ENCODE measurements around the gene SAFB. TPM values are rescaled to one million over a fixed set of nuclear protein-coding genes. Genes with fewer than 3 reads are reported as not detected.
"Not testable (repeated sequence)": the region's sequence is repeated elsewhere in the genome, so short reads cannot be mapped to it uniquely, and the experiment has no call there.

The SAFB gene
- total RNA-seq, 2 donors from 2014 or later, result 173 to 183 TPM

- DNase-seq (peak; percentile 95 to 98 (median 96)), ATAC-seq (peak; percentile 95)
- peak within 1 kb of the TSS; percentile 96 for H3K27ac Mint-ChIP-seq
- H3K4me1 Mint-ChIP-seq, result peaks cover 31% of the 10 kb centered on the region
- H3K36me3 Mint-ChIP-seq (ENCODE audit: low read depth), result no peaks in the 10 kb centered on the region
- H3K9me3 ChIP-seq (ENCODE audit: control insufficient read depth, low read length, poor library complexity, severe bottlenecking), result no peaks in the 10 kb centered on the region
- H3K27me3 Mint-ChIP-seq, result no peaks in the 10 kb centered on the region
- H3K4me3 Mint-ChIP-seq, result peak within 1 kb of the TSS; percentile 94
These were observed 57.8 kb downstream of the SAFB start, which contains the start of the genes HSD11B1L and MICOS13 for GRCh38 chr19:5680437-5681368. Gene HSD11B1L (plus strand): TSS chr19:5681027. CDS start chr19:5684833, 3,806 bp downstream. Gene MICOS13 (minus strand): TSS chr19:5680516. CDS start chr19:5680486, 30 bp downstream.

DNA sequence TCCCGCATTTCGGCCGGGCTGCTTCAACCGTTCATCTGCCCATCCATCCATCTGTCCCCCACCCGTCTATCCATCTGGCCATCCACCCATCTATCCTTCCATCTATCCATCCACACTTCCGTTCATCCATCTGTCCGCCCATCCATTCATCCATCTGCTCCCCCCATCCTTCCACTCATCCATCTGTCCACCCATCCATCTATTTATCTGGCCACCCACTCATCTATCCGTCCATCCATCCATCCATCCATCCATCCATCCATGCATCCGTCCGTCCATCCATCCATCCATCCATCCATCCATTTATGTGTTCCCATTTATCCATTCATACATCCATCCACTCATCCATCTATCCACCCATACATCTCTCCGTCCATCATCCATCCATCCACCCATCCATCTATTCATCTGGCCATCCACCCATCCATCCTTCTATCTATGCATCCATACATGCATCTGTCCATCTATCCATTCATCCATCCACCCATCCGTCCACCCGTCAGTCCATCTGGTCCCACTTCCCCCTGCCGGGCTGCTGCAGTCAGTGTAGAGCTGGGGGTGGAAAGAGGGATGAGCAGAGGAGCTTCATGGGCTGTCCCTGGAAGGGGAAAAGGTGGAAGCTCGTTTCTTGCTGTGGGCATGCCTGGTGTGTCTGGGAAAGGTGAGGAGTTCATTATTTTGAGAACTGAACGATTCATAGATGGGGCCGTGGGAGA lies 58.7 kb downstream of the SAFB start:
- no peaks in the 10 kb centered on the region for H3K27me3 Mint-ChIP-seq

GRCh38 chr19:5682107-5682482 lies 59.2 kb downstream of the SAFB start:
- DNase-seq, result no peak
- Mint-ChIP-seq H3K4me3 (peak overlapping the region; percentile 74), H3K36me3 (ENCODE audit: low read depth) (no peaks in the 10 kb centered on the region), H3K4me1 (peaks cover 27% of the 10 kb centered on the region), H3K27me3 (no peaks in the 10 kb centered on the region), H3K27ac (peak overlapping the region; percentile 96)
- no peak for ATAC-seq
- H3K9me3 ChIP-seq (ENCODE audit: control insufficient read depth, low read length, poor library complexity, severe bottlenecking), result no peaks in the 10 kb centered on the region

More for the DNA sequence above, 58.7 kb downstream of the SAFB start:
- Mint-ChIP-seq H3K27ac (peak overlapping the region; percentile 96), H3K4me1 (peaks cover 28% of the 10 kb centered on the region), H3K36me3 (ENCODE audit: low read depth) (no peaks in the 10 kb centered on the region), H3K4me3 (peak overlapping the region; percentile 65)
- ATAC-seq (no peak), DNase-seq (no peak)
- no peaks in the 10 kb centered on the region for H3K9me3 ChIP-seq (ENCODE audit: control insufficient read depth, low read length, poor library complexity, severe bottlenecking)

- DNase-seq (no peak), ATAC-seq (no peak)
- Mint-ChIP-seq H3K36me3 (ENCODE audit: low read depth) (no peaks in the 10 kb centered on the region), H3K27ac (no peak overlapping the region), H3K4me1 (peaks cover 30% of the 10 kb centered on the region), H3K4me3 (no peak overlapping the region), H3K27me3 (no peaks in the 10 kb centered on the region)
- no peaks in the 10 kb centered on the region for H3K9me3 ChIP-seq (ENCODE audit: control insufficient read depth, low read length, poor library complexity, severe bottlenecking)
These were observed 60.4 kb downstream of the SAFB start for GRCh38 chr19:5683177-5683886.

GRCh38 chr19:5684694-5685430 lies 62.0 kb downstream of the SAFB start:
- no peaks in the 10 kb centered on the region for H3K27me3 Mint-ChIP-seq
- H3K4me3 Mint-ChIP-seq, result no peak overlapping the region
- DNase-seq, result no peak
- H3K9me3 ChIP-seq (ENCODE audit: control insufficient read depth, low read length, poor library complexity, severe bottlenecking), result no peaks in the 10 kb centered on the region
- ATAC-seq, result no peak
- peaks cover 25% of the 10 kb centered on the region for H3K4me1 Mint-ChIP-seq
- H3K36me3 Mint-ChIP-seq (ENCODE audit: low read depth), result no peaks in the 10 kb centered on the region
- H3K27ac Mint-ChIP-seq, result peak overlapping the region; percentile 10

GRCh38 chr19:5686326-5686646 lies 63.4 kb downstream of the SAFB start:
- no peaks in the 10 kb centered on the region for H3K9me3 ChIP-seq (ENCODE audit: control insufficient read depth, low read length, poor library complexity, severe bottlenecking)
- Mint-ChIP-seq H3K27me3 (no peaks in the 10 kb centered on the region), H3K4me3 (peak overlapping the region; percentile 84), H3K4me1 (peaks cover 30% of the 10 kb centered on the region), H3K36me3 (ENCODE audit: low read depth) (no peaks in the 10 kb centered on the region), H3K27ac (peak overlapping the region; percentile 11)
- DNase-seq (no peak), ATAC-seq (no peak)

- no peaks in the 10 kb centered on the region for H3K27me3 Mint-ChIP-seq
- peak overlapping the region; percentile 84 for H3K4me3 Mint-ChIP-seq
- H3K4me1 Mint-ChIP-seq, result peaks cover 25% of the 10 kb centered on the region
- ATAC-seq (peak; percentile 59), DNase-seq (peak; percentile 87 to 94 (median 92))
- H3K36me3 Mint-ChIP-seq (ENCODE audit: low read depth), result no peaks in the 10 kb centered on the region
- H3K9me3 ChIP-seq (ENCODE audit: control insufficient read depth, low read length, poor library complexity, severe bottlenecking), result no peaks in the 10 kb centered on the region
- H3K27ac Mint-ChIP-seq, result peak overlapping the region; percentile 11
These were observed 63.9 kb downstream of the SAFB start for GRCh38 chr19:5686647-5687359.

DNA sequence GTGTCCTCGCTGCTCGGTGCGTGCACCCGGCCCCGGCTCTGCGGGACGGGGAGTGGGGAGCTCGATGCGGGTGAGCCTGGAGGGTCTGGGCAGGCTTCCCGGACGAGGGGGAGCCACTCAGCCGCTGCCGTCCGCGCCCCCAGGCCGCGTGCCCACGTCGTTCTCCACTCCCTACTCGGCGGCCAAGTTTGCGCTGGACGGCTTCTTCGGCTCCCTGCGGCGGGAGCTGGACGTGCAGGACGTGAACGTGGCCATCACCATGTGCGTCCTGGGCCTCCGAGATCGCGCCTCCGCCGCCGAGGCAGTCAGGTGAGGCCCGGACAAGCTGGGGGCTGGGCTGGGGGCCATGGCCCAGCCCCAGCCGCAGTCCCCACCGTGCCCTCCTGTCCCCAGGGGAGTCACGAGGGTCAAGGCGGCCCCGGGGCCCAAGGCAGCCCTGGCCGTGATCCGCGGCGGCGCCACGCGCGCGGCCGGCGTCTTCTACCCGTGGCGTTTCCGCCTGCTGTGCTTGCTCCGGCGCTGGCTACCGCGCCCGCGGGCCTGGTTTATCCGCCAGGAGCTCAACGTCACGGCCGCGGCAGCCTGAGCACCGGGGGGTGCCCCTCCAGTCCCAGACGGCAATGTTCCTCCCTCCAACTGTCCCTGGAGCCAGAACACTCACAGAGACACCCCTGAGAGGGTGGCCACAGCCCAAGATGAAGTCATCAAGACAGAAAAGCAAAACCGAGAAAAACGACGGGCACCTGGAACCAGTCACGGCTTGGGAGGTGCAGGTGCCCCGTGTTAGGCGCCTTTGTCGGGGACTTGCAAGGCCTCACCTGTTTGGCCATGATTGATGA lies 64.7 kb downstream of the SAFB start:
- ATAC-seq (no peak), DNase-seq (no peak)
- peak overlapping the region; percentile 11 for H3K27ac Mint-ChIP-seq
- H3K9me3 ChIP-seq (ENCODE audit: control insufficient read depth, low read length, poor library complexity, severe bottlenecking), result no peaks in the 10 kb centered on the region
- no peaks in the 10 kb centered on the region for H3K36me3 Mint-ChIP-seq (ENCODE audit: low read depth)
- H3K27me3 Mint-ChIP-seq, result no peaks in the 10 kb centered on the region
- H3K4me1 Mint-ChIP-seq, result peaks cover 24% of the 10 kb centered on the region
- H3K4me3 Mint-ChIP-seq, result peak overlapping the region; percentile 84

DNA sequence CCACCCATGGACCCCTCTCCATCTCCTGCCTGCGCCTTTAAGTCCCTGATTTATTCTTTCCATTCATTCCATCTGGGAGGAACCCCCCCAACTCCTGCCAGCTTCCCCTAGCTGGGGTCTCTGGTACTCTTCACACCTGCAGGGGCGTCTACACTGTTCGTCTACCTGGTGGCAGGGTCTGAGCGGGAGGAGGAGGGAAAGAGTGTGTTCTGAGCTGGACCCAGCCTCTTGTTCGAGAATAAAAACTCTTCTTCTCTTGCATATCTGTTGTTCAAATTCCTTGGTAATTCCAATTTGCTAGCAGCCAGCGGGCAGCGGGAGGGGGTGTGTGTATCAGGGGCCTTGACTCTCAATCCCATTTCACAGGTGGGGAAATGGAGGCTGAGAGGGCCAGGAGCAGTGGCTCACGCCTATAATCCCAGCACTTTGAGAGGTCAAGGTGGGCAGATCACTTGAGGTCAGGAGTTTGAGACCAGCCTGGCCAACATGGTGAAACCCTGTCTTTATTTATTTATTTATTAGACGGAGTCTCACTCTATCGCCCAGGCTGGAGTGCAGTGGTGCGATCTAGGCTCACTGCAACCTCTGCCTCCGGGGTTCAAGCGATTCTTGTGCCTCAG lies 65.5 kb downstream of the SAFB start:
- peak overlapping the region; percentile 81 for H3K4me3 Mint-ChIP-seq
- not testable (repeated sequence) for H3K9me3 ChIP-seq (ENCODE audit: control insufficient read depth, low read length, poor library complexity, severe bottlenecking); H3K36me3 Mint-ChIP-seq (ENCODE audit: low read depth); H3K27me3 Mint-ChIP-seq; ATAC-seq; DNase-seq
- peaks cover 30% of the 10 kb centered on the region for H3K4me1 Mint-ChIP-seq
- peak overlapping the region; percentile 47 for H3K27ac Mint-ChIP-seq

GRCh38 chr19:5690125-5690954 lies 67.5 kb downstream of the SAFB start, which contains the start of gene RPL36:
Gene RPL36 (plus strand): TSS chr19:5690295. CDS start chr19:5690508, 213 bp downstream.
- ATAC-seq, result peak; percentile 71
- H3K27me3 Mint-ChIP-seq, result no peaks in the 10 kb centered on the region

More at GRCh38 chr19:5690125-5690954, 67.5 kb downstream of the SAFB start, which contains the start of gene RPL36:
- DNase-seq, result peak; percentile 96 to 100 (median 98)
- Mint-ChIP-seq H3K4me3 (peak within 1 kb of the TSS; percentile 96), H3K27ac (peak within 1 kb of the TSS; percentile 97), H3K36me3 (ENCODE audit: low read depth) (no peaks in the 10 kb centered on the region), H3K4me1 (peaks cover 33% of the 10 kb centered on the region)
- no peaks in the 10 kb centered on the region for H3K9me3 ChIP-seq (ENCODE audit: control insufficient read depth, low read length, poor library complexity, severe bottlenecking)

All from T-helper 17 cell (primary cell).